Measurements from ENCODE around the gene ALG9. TPM values are rescaled to one million over a fixed set of nuclear protein-coding genes. Genes with fewer than 3 reads are reported as not detected.

The ALG9 gene
- total RNA-seq, 4 donors from 2014 or later, result 29.3 to 75.5 (median 49.0) TPM

DNA sequence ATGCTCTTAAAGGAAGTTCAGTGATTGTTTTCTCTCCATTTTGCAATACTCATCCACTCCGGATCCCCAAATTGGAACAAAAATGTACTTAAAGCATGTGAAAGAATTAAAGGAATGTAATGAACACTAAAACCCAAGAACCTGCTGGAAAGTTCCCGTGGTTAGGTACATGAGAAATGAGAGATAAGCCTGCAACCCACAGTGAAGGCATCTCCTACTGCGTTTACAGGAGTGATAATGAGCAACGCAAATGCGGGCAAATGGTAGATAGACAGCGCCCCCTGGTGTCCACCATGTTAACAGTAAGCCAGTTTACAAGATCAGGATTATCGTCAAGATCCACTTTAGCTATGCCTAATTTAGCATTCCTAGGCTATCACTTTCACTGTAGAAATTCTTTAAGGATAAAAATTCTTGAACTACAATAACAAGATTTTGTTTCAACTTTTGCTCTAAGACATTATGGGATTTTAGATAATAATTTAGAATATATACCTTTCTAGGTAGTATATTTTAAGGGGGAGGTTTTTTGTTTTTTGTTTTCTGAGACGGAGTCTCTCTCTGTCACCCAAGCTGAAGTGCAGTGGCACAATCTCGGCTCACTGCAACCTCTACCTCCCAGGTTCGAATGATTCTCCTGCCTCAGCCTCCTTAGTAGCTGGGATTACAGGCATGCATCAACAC is 29.9 kb downstream of the ALG9 start:
- TF ChIP-seq, protein P1, sequence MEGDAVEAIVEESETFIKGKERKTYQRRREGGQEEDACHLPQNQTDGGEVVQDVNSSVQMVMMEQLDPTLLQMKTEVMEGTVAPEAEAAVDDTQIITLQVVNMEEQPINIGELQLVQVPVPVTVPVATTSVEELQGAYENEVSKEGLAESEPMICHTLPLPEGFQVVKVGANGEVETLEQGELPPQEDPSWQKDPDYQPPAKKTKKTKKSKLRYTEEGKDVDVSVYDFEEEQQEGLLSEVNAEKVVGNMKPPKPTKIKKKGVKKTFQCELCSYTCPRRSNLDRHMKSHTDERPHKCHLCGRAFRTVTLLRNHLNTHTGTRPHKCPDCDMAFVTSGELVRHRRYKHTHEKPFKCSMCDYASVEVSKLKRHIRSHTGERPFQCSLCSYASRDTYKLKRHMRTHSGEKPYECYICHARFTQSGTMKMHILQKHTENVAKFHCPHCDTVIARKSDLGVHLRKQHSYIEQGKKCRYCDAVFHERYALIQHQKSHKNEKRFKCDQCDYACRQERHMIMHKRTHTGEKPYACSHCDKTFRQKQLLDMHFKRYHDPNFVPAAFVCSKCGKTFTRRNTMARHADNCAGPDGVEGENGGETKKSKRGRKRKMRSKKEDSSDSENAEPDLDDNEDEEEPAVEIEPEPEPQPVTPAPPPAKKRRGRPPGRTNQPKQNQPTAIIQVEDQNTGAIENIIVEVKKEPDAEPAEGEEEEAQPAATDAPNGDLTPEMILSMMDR (IDR thresholded peaks at IDR 0.05; ENCODE audit: low read depth), result no peak

DNA sequence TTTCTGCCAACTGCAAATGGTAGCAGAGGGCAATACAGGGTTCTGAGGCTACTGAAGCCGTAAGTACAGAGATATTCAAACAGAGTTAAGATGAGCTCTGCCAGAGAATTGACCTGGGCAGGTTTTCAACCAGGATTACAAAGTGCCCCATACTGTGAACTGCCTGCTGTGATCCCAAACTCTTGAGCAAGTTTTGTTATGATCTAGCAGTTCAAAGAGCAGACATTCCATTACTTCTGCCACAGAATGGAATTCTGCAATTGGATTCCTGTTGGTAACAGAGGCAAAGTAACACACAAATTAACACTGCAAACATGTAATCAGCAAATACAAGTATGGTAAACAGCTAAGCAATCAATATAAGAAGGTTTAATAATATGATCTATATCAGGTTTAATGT is 31.2 kb downstream of the ALG9 start:
- TF ChIP-seq, protein P1 (IDR thresholded peaks at IDR 0.05; ENCODE audit: low read depth), result no peak

DNA sequence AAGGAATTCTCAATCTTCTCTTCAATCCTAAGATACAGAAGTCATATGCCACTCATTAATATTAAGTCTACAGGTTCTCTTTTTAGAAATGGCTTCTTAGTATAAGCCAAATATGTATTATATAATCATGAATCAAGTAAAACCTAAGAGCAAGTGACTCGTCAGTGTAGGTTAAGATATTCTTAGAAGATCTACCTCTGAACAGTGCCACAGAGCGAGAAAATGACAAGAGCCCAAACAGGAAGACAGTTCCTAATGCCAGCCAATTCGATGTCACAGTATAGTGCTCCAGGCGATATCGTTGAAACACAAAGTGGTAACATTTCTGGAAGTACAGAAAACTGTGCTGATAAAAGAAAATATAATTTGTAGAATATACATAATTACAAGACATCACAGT is 33.3 kb downstream of the ALG9 start:
- TF ChIP-seq, protein P1 (IDR thresholded peaks at IDR 0.05; ENCODE audit: low read depth), result no peak

DNA sequence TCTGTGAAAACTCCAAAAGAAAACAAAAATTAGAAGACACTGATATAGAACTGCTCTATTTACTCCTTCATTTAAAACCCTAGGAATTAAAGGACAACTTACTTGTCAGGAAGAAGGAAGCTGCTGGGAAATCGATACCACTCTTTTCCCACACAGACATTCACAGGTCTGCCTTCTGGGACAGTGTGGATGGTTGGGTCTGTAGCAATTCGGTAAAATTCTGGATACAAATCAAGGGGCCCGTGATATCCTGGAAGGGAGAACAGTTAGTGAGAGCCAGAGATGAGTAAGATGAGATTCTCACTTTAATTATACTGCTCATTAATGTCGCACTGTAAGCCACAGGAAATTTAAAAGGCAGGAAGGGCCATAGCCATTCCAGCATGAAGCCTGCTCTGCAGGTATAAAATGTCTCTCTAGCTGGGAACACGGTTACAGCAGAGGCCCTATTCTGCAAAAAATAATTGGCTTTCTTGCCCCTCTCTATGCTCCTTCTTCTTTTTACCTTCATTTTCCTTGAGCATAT is 34.0 kb downstream of the ALG9 start:
- TF ChIP-seq, protein P1 (IDR thresholded peaks at IDR 0.05; ENCODE audit: low read depth), result no peak

DNA sequence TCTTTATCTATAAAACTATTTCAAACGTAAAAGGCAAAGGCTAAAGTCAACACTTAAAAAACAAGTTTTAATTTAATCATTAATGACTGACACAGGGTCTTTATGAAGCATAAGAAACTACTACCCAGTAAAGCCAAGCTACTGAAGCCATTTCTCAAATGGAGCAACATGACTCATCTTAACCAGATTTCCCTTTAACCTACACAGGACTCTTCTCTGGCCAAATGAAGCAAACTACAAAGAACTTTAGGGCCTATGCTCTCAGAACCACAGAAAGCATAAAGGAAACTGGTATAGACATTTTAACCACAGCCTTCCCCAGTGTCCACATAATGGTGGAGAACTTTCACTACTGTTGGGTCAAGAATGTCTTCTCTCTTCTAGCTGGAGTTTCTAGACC is 34.7 kb downstream of the ALG9 start:
- TF ChIP-seq, protein P1 (IDR thresholded peaks at IDR 0.05; ENCODE audit: low read depth), result no peak

DNA sequence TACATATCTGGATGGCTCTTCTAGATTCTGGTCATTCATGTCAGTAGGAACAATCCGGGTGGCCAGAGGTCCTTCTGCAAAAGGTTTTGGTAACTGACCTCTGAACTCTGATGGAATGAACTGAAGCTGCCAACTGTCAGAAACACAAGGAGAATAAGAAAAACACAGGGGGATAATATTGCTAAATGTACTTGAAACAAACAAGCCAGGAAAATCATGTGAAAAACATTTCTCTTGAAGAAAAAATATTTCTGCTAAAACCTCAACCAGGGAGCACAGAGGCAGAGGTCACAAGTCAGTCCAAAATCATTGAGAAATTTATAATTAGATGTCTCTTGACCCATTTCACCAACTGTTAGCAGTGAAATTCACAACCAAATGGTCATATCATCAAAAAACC is 35.2 kb downstream of the ALG9 start:
- TF ChIP-seq, protein P1 (IDR thresholded peaks at IDR 0.05; ENCODE audit: low read depth), result no peak

DNA sequence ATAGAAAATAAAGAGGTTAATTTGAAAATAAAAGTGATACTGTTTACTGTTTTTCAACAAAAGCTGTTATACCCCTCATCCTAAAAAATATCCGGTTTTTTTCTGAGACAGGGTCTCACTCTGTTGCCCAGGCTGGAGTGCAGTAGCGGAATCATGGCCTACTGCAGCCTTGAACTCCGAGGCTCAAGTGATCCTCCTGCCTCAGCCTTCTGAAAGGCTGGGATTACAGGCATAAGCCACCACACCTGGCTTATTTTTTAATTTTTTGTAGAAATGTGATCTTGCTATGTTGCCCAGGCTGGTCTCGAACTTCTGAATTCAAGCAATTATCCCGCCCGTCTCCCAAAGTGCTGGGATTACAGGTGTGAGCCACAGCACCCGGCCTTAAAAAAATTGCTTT is 35.7 kb downstream of the ALG9 start:
- TF ChIP-seq, protein P1 (IDR thresholded peaks at IDR 0.05; ENCODE audit: low read depth), result no peak

Data from subcutaneous adipose tissue (tissue), 4 donors.